Measurements from ENCODE around the gene CSF2RB. TPM values are rescaled to one million over a fixed set of nuclear protein-coding genes. Genes with fewer than 3 reads are reported as not detected.

Gene CSF2RB
- total RNA-seq (2022; extraction: Qiagen RNA extraction; ENCODE audit: low read depth), result not detected in 5 replicates

GRCh38 chr22:36913427-36914389, at the start of gene CSF2RB:
CSF2RB (plus strand) TSS chr22:36913628; CDS start chr22:36922208, 8,580 bp downstream.

Other genes starting within 250 kb of the CSF2RB start
- not detected in 5 replicates for gene CACNG2, start 209.9 kb upstream of the CSF2RB start, total RNA-seq (2022; extraction: Qiagen RNA extraction; ENCODE audit: low read depth)
- 13.9 to 25.6 TPM (median 24.1 TPM) in 5 replicates for gene IFT27, start 137.5 kb upstream of the CSF2RB start, total RNA-seq (2022; extraction: Qiagen RNA extraction; ENCODE audit: low read depth)
- gene PVALB, start 96.6 kb upstream of the CSF2RB start, total RNA-seq (2022; extraction: Qiagen RNA extraction; ENCODE audit: low read depth), result not detected in 5 replicates
- 0.05 TPM in 1 of 5 replicates, not detected in the others for gene NCF4, start 52.6 kb upstream of the CSF2RB start, total RNA-seq (2022; extraction: Qiagen RNA extraction; ENCODE audit: low read depth)
- gene TST, start 105.8 kb downstream of the CSF2RB start, total RNA-seq (2022; extraction: Qiagen RNA extraction; ENCODE audit: low read depth), result 38.2 to 52.2 TPM (median 50.0 TPM) in 5 replicates
- gene MPST, start 106.1 kb downstream of the CSF2RB start, total RNA-seq (2022; extraction: Qiagen RNA extraction; ENCODE audit: low read depth), result 36.7 to 74.6 TPM (median 65.0 TPM) in 5 replicates
- gene KCTD17, start 138.1 kb downstream of the CSF2RB start, total RNA-seq (2022; extraction: Qiagen RNA extraction; ENCODE audit: low read depth), result 16.2 to 26.3 TPM (median 22.8 TPM) in 5 replicates
- 0.12 TPM in 1 of 5 replicates, not detected in the others for gene TMPRSS6, start 196.1 kb downstream of the CSF2RB start, total RNA-seq (2022; extraction: Qiagen RNA extraction; ENCODE audit: low read depth)
- gene IL2RB, start 236.3 kb downstream of the CSF2RB start, total RNA-seq (2022; extraction: Qiagen RNA extraction; ENCODE audit: low read depth), result 0.06 to 0.48 TPM in 2 of 5 replicates, not detected in the others

Data from A549 treated with CpdA at 1 μM for 4 hours (cell line).